ENCODE measurements around the gene GLO1. TPM values are rescaled to one million over a fixed set of nuclear protein-coding genes. Genes with fewer than 3 reads are reported as not detected.
A peak's percentile ranks its signal among the peaks of the same experiment; 100 is the strongest.

The GLO1 gene
- total and polyA plus RNA-seq, 9 of the 15 experiments (the other 6 are each of a cell fraction or from before 2014, with no cell fraction given), result 155 to 331 (median 203) TPM

- TF ChIP-seq JUND (IDR thresholded peaks at IDR 0.05; ENCODE audit: borderline replicate concordance, low read depth, low read length) (no peak), JUND (tag; IDR thresholded peaks at IDR 0.05; ENCODE audit: borderline replicate concordance, low read depth, low read length) (no peak), KAT2B (IDR thresholded peaks at IDR 0.05; ENCODE audit: low read depth, low read length) (no peak), MXI1 (IDR thresholded peaks at IDR 0.05; ENCODE audit: low read depth, low read length) (no peak), NRF1 (conservative IDR thresholded peaks at IDR 0.05 in 1 of 2, IDR thresholded peaks at IDR 0.05 in 1 of 2) (no peak), ZNF12 (CRISPR knock-in tag; IDR thresholded peaks at IDR 0.05) (no peak), ZFP91 (CRISPR knock-in tag; IDR thresholded peaks at IDR 0.05) (no peak)
These were observed 7.6 kb downstream of the GLO1 start (continued) for GRCh38 chr6:38695227-38695900.

- no peak overlapping the region for H3K4me2 ChIP-seq (ENCODE audit: insufficient read depth, low read length)
- H3K79me2 ChIP-seq (ENCODE audit: control insufficient read depth, insufficient read depth, low read length), result peaks cover 85% of the 10 kb centered on the region
- no TSS peak for BruUV-seq (replicated peaks)
- 83% methylated on average over 6 of the region's 6 CpGs for WGBS (ENCODE audit: insufficient coverage, low coverage, missing lambda C conversion rate)
- ChIA-PET CTCF (ENCODE audit: low intra/inter-chr PET ratio) (no interaction called here), POLR2A (interaction anchor here (0.9 to 2.0 kb wide), 3 partner anchors 10 to 26 kb away, joined by 3 to 8 read pairs (median 7); partner anchors contain the start of gene GLO1)
- H2AFZ ChIP-seq (ENCODE audit: low read depth, low read length), result no peak overlapping the region
- H3K36me3 ChIP-seq (ENCODE audit: control insufficient read depth, insufficient read depth, low read length), result peaks cover 40% of the 10 kb centered on the region
- no peak overlapping the region for H3K27ac ChIP-seq (ENCODE audit: extremely low read depth, low read depth, low read length)
- FAIRE-seq, result no peak
- no peaks in the 10 kb centered on the region for H3K4me1 ChIP-seq (replicated peaks in 1 of 2; ENCODE audit: control insufficient read depth in 2 of 2, insufficient read depth in 2 of 2, low read length in 2 of 2)
- peaks cover 18% of the 10 kb centered on the region for H4K20me1 ChIP-seq (replicated peaks; ENCODE audit: control insufficient read depth, insufficient read depth, low read length)
- H3K27me3 ChIP-seq (ENCODE audit: control insufficient read depth in 2 of 2, insufficient read depth in 2 of 2, low read length in 2 of 2), result no peaks in the 10 kb centered on the region
- H3K9me1 ChIP-seq (ENCODE audit: control insufficient read depth, insufficient read depth, low read length), result no peaks in the 10 kb centered on the region
- no peak for DNase-seq (ENCODE audit: extremely low read depth in 1 of 4, low spot score in 3 of 4)
- intact Hi-C loops (cut with micrococcal nuclease), result no loop called here
- TF ChIP-seq PTBP1 (IDR thresholded peaks at IDR 0.05; ENCODE audit: low read depth, low read length), result no peak
- no peak for TF ChIP-seq NFE2 (IDR thresholded peaks at IDR 0.05; ENCODE audit: low read depth)
- peak; percentile 75 for TF ChIP-seq ZNF263 (CRISPR knock-in tag; IDR thresholded peaks at IDR 0.05; ENCODE audit: borderline replicate concordance)
- no peak for TF ChIP-seq ELK3 (CRISPR knock-in tag; IDR thresholded peaks at IDR 0.05)
- TF ChIP-seq TEAD1 (CRISPR knock-in tag; IDR thresholded peaks at IDR 0.05), result no peak
- TF ChIP-seq ZNF436 (CRISPR knock-in tag; IDR thresholded peaks at IDR 0.05), result no peak
- no peaks in the 10 kb centered on the region for H3K9me3 ChIP-seq (replicated peaks; ENCODE audit: control insufficient read depth, insufficient read depth, low read depth, low read length)
- in situ Hi-C loops (cut with MboI), result no loop called here
- no peak overlapping the region for H3K4me3 ChIP-seq
- ATAC-seq, result peak; percentile 73
- peak overlapping the region in 1 of 2 experiments; percentile 59; a peak in 1 of 4 replicates for H3K9ac ChIP-seq (ENCODE audit: insufficient read depth in 1 of 2, low read depth in 2 of 2, low read length in 2 of 2)
These were observed 14.3 kb downstream of the GLO1 start for GRCh38 chr6:38688579-38689087.
